T-helper 1 cell treated with Interleukin-12 subunit alpha and Interleukin-12 subunit beta and Interleukin-4 antibody, amounts not matched to agents 30 ng/mL and 1 ng/mL, for 36 hours (primary cell): ENCODE measurements around the gene GADD45B. TPM values are rescaled to one million over a fixed set of nuclear protein-coding genes. Genes with fewer than 3 reads are reported as not detected.

Experiments
- total RNA-seq: library from RNA; stranded (reverse); gene quantifications from 2 replicates; pipeline ENCODE4 v1.2.3, GENCODE V29; 2022

The GADD45B gene
- total RNA-seq, 1 donor from 2014 or later, result 72.4 TPM

Other genes with a start within 250 kb of the GADD45B start
- 64.7 and 65.7 TPM in 2 replicates for gene PLEKHJ1, start 239.8 kb upstream of the GADD45B start, total RNA-seq
- gene SF3A2, start 239.3 kb upstream of the GADD45B start, total RNA-seq, result 136 and 141 TPM in 2 replicates
- gene AMH, start 226.8 kb upstream of the GADD45B start, total RNA-seq, result 3.6 and 5.4 TPM in 2 replicates
- not detected in 2 replicates for gene JSRP1, start 219.7 kb upstream of the GADD45B start, total RNA-seq
- gene PEAK3, start 194.0 kb upstream of the GADD45B start, total RNA-seq, result 1.2 TPM in 2 replicates
- 0.32 and 0.41 TPM in 2 replicates for gene LINGO3, start 168.0 kb upstream of the GADD45B start, total RNA-seq
- 119 and 122 TPM in 2 replicates for gene LSM7, start 147.5 kb upstream of the GADD45B start, total RNA-seq
- gene SPPL2B, start 147.4 kb upstream of the GADD45B start, total RNA-seq, result 81.9 and 88.7 TPM in 2 replicates
- not detected in 2 replicates for gene TMPRSS9, start 115.9 kb upstream of the GADD45B start, total RNA-seq
- 67.4 and 74.6 TPM in 2 replicates for gene TIMM13, start 48.5 kb upstream of the GADD45B start, total RNA-seq
- 93.1 and 95.0 TPM in 2 replicates for gene LMNB2, start 19.2 kb upstream of the GADD45B start, total RNA-seq
- 0.22 and 0.32 TPM in 2 replicates for gene GNG7, start 226.6 kb downstream of the GADD45B start, total RNA-seq
- not detected in 2 replicates for gene DIRAS1, start 245.2 kb downstream of the GADD45B start, total RNA-seq